HG03280 (cell line): ENCODE measurements around the gene CXCL9.
"Not testable (repeated sequence)": the region's sequence is repeated elsewhere in the genome, so short reads cannot be mapped to it uniquely, and the experiment has no call there.

ENCODE experiments used
- ATAC-seq: cut with Tn5 transposase; IDR thresholded peaks from one replicate; pipeline ENCODE4 v1.9.1; 2021; ENCODE audit warnings: mild to moderate bottlenecking, moderate library complexity; ENCODE audit not compliant: unreplicated experiment

CXCL9 gene

GRCh38 chr4:76007089-76007862 is at the start of gene CXCL9:
Gene CXCL9 (minus strand): TSS chr4:76007509. CDS start chr4:76007449, 60 bp downstream.
- ATAC-seq: no peak

GRCh38 chr4:76055421-76055820 is 48.1 kb upstream of the CXCL9 start:
- ATAC-seq: no peak

- ATAC-seq: peak; percentile 92
Observed at GRCh38 chr4:76055016-76055415, 47.7 kb upstream of the CXCL9 start.

DNA sequence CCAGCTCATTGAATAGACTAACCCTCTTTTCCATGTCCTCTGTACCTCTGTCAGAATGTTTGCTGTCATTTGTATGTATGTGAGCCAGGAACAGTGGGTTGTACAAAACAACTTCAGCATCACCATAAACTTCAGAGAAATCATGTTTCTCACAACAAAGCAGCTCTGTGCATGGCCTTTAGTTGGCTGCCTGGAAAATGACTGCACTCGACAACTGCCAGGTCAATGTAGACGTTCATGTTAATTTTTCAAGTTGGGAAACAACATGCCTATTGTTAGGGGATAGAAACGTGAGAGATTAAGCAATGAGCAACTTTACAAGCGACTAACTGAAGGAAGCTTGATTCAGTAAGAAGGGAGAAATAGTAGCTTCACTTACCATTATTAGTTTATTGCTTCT is 46.4 kb upstream of the CXCL9 start:
- ATAC-seq: no peak

DNA sequence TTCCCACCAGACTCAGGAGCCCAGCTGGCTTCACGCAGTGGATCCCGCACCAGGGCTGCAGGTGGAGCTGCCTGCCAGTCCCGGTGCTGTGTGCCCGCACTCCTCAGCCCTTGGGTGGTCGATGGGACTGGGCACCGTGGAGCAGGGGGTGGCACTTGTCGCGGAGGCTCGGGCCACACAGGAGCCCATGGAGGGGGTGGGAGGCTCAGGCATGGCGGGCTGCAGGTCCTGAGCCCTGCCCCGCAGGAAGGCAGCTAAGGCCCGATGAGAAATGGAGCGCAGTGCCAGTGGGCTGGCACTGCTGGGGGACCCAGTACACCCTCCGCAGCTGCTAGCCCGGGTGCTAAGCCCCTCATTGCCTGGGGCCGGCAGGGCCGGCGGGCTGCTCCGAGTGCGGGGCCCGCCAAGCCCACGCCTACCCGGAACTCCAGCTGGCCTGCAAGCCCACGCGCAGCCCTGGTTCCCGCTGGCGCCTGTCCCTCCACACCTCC is 43.3 kb upstream of the CXCL9 start:
- not testable (repeated sequence) for ATAC-seq

DNA sequence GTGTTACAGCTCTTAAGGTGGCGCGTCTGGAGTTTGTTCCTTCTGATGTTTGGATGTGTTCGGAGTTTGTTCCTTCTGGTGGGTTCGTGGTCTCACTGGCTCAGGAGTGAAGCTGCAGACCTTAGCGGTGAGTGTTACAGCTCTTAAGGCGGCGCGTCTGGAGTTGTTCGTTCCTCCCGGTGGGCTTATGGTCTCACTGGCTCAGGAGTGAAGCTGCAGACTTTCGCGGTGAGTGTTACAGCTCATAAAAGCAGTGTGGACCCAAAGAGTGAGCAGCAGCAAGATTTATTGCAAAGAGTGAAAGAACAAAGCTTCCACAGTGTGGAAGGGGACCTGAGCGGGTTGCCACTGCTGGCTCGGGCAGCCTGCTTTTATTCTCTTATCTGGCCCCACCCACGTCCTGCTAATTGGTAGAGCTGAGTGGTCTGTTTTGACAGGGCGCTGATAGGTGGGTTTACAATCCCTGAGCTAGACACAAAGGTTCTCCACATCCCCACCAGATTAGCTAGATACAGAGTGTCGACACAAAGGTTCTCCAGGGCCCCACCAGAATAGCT is 42.6 kb upstream of the CXCL9 start:
- ATAC-seq: not testable (repeated sequence)

DNA sequence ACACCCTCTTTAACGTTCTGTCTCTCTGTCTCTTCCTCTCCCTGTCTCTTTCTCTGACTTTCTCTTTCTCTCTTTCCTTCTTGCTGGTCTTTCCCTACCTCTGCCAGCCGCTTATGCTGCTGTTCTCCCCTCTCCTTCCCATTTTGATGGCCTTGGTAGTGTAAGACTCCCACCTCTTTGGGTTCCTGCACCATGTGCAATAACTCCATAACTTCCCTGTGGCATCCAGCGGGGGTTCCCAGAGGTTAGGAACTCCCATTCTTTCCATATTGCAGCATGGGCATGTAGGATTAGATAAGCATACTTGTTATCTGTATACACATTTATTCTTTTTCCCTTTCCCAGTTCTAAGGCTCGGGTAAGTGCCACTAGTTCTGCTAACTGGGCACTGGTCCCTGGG is 37.4 kb upstream of the CXCL9 start:
- ATAC-seq: not testable (repeated sequence)

GRCh38 chr4:76043306-76043705 is 36.0 kb upstream of the CXCL9 start:
- not testable (repeated sequence) for ATAC-seq

DNA sequence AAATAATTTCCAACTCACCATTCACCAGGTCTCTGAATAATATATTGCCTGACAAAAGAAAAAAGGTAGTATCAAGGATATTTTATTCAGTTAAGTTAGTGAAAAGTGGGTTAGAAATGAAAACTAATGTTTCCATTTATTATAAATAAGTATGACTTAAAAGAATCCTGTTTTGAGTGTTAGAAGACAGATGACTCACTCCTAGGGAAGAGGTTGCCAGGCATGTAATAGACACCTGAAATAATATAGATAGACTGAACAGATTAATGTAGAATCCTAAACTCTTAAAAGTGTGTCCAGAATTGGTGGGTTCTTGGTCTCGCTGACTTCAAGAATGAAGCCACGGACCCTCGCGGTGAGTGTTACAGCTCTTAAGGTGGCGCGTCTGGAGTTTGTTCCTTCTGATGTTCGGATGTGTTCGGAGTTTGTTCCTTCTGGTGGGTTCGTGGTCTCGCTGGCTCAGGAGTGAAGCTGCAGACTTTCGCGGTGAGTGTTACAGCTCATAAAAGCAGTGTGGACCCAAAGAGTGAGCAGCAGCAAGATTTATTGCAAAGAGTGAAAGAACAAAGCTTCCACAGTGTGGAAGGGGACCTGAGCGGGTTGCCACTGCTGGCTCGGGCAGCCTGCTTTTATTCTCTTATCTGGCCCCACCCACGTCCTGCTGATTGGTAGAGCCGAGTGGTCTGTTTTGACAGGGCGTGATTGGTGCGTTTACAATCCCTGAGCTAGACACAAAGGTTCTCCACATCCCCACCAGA is 35.1 kb upstream of the CXCL9 start:
- ATAC-seq: not testable (repeated sequence)

- no peak for ATAC-seq
Observed at GRCh38 chr4:76036855-76037254, 29.5 kb upstream of the CXCL9 start.

DNA sequence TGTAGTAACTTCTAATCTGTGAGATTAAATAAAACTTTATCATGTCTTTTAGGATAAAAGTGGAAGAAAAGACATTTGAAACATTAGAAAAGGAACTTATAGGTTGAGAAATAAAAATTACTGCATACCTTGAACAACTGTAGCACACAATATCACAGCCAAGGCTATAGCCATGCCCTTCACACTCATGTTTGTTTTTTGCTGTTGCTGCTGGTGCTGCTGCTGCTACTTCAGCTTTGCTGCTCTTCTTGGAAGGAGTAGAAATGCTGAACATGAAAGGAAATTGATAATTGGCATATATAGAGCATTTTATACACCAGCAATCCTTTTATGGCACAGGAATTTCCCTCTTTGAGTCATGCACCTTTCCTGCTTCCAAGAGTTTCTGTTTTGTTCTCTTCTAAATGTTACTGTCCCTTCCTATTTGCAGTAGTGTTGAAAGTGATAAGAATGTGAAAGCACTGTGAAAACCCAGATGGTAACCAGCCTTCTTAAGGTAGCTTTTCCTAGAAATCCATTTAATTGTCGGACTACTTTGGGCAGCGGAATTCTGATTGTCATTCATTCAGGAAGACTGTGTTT is 28.6 kb upstream of the CXCL9 start, which contains the start of gene CXCL11:
CXCL11 (minus strand) TSS at position 272 of the 582 bp plus-strand sequence; CDS start at position 189, 83 bp downstream.
- no peak for ATAC-seq

- ATAC-seq: no peak
Observed at GRCh38 chr4:76035141-76035540, 27.8 kb upstream of the CXCL9 start.

DNA sequence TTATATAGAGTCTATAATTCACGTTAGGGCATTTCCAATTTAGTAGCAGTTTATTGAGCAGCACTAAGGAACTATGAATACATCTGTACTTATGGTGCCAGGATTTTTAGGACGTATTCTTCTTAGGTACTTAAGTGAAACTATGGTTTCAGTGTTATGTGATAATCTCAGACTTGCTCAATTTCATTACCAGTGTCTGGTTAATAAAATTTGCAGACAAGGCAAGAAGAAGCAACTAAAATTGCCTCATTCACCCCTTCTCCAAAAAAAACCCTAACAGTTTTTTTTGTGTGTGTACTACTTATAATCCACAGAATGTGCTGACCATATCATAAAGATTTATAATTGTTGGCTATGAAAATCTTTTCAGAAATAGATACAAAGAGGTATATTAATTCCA is 22.0 kb upstream of the CXCL9 start:
- ATAC-seq: no peak

DNA sequence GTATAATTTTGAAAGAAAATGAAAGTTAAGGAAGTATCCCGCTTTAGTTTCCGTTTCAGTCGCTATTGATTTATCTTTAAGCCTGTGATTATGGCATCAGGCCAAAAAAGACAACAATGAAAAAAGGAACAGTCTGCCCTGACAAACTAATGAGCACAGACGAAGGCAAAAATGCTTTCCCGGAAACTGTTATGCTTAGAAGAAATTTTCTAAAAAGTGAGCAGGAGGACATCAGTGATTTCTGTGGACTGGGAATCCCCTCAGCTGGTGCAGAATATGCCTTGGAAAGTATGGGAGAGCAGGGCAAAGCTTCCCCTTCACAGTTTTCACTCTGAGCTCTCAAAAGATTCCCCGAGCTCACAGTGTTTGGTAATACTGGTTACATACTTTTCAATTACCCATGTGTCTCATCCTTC is 21.0 kb upstream of the CXCL9 start:
- ATAC-seq: no peak

DNA sequence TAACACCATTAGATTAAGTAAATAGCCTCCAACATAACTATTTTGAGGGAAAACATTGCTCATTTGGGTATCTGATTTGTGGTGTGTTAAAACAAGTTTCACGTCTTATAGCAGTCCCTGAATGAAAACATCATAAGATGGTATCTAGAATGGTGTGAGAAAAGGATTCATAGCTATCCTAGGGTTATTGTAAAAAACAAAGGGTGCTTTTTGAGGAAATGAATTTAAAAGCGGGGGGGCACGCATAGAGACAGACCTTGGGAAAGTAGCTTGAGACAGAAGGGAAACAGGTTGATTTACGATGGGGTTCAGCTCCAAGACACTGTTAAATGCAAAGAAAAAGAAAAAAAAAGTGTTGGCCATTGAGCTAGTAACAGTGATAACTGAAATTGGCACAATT is 16.8 kb upstream of the CXCL9 start:
- ATAC-seq: no peak

DNA sequence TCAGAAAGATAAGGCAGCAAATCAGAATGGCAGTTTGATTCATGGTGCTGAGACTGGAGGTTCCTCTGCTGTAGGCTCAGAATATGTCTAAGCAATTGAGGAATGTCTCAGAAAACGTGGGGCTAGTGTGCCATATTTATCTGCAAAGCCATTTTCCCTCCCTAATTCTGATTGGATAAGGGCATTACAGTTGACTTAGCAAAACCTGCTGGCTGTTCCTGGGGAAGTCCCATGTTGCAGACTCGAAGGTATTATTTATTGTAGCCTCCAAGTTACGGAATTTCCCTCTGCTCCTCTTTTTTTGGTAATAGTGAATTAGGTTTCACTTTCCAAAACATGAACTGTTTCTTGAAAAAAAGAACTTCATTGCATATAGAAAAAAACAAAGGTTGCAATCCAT is 16.1 kb upstream of the CXCL9 start, which contains the start of gene CXCL10:
CXCL10 (minus strand) TSS at position 109 of the 400 bp plus-strand sequence; CDS start at position 43, 66 bp downstream.
- ATAC-seq: no peak

DNA sequence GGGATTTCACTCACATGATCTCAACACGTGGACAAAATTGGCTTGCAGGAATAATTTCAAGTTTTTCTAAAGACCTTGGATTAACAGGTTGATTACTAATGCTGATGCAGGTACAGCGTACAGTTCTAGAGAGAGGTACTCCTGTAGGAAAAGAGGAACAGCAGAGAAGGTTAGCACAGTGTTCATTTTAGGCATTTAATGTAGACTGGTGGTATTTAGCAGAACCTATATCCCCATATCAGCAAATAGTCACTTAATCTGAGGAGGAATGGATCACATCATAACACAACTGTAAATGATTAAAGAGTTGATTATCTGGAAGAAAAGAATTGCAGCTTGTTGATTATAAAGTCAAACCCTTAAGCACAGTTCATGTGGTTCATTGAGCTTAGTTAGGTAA is 15.4 kb upstream of the CXCL9 start:
- ATAC-seq: no peak

DNA sequence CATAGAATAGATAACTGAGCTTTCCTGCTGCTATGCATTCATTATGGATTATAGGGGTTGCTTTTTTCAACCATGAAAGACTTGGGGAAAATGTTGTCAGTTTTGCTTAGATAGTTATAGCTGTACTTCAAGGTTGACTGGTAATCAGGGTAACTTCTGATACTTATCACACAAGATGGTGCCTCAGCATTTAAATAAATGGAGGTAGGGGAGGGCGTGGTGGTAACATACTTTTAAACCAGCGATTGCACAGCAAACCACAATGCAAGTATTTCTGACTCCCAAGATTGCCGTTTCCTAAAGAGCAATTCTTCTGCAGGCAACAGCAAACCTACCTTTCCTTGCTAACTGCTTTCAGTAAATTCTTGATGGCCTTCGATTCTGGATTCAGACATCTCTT is 14.7 kb upstream of the CXCL9 start:
- ATAC-seq: no peak

GRCh38 chr4:76017056-76017686 is 9.9 kb upstream of the CXCL9 start:
- ATAC-seq: no peak

GRCh38 chr4:76016393-76016792 is 9.1 kb upstream of the CXCL9 start:
- ATAC-seq: peak; percentile 74

DNA sequence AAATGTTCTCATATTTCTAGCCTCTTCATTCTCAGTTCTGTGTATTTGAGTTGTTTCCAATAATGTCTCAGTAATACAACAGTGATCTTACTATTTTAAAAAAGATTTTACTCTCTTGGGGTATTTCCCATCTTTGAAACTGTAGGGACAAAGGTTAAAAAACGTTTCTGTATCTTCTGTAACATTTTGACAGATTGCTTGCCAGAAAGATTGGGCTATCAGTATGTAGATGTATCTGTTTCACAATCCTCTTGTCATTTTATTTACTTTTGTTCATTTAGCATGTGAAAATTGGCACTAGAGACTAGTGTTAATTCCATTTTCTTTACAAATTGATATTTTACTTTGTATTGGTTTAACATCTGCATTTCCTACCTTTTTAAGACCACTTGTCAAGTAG is 6.2 kb upstream of the CXCL9 start:
- no peak for ATAC-seq
